Osteocyte (in vitro differentiated cells): ENCODE results near the gene KBTBD4. TPM values are rescaled to one million over a fixed set of nuclear protein-coding genes. Genes with fewer than 3 reads are reported as not detected.

Experiments
- DNase-seq: peaks from one replicate; pipeline ENCODE4 v3.0.0; 2021; ENCODE audit warnings: mixed read lengths; ENCODE audit not compliant: unreplicated experiment; ENCODE audit errors: extremely low spot score
- H3K27ac Mint-ChIP-seq: one replicate; pipeline ENCODE4 v1.8.0; 2021; ENCODE audit warnings: mild to moderate bottlenecking, mixed read lengths; ENCODE audit not compliant: unreplicated experiment
- H3K27me3 Mint-ChIP-seq: one replicate; pipeline ENCODE4 v1.8.0; 2021; ENCODE audit warnings: mixed read lengths; ENCODE audit not compliant: unreplicated experiment
- H3K36me3 Mint-ChIP-seq: one replicate; pipeline ENCODE4 v1.8.0; 2021; ENCODE audit warnings: mixed read lengths; ENCODE audit not compliant: unreplicated experiment
- H3K4me1 Mint-ChIP-seq: one replicate; pipeline ENCODE4 v1.8.0; 2021; ENCODE audit warnings: mixed read lengths; ENCODE audit not compliant: unreplicated experiment
- H3K4me3 Mint-ChIP-seq: one replicate; pipeline ENCODE4 v1.8.0; 2021; ENCODE audit warnings: mild to moderate bottlenecking, moderate library complexity, mixed read lengths; ENCODE audit not compliant: unreplicated experiment
- H3K9me3 Mint-ChIP-seq: one replicate; pipeline ENCODE4 v1.8.0; 2021; ENCODE audit warnings: mixed read lengths; ENCODE audit not compliant: unreplicated experiment
- total RNA-seq: library from RNA; stranded (reverse); gene quantifications from 2 replicates; pipeline ENCODE4 v1.2.1, GENCODE V29; 2021
- TF ChIP-seq, protein P1 (sequence below): fragments of 200-600 bp; sonication (generic); IDR thresholded peaks from 2 replicates; pipeline ENCODE4 v1.5.0; 2021; ENCODE audit warnings: antibody characterized with exemption, mild to moderate bottlenecking, moderate library complexity

KBTBD4 gene
- total RNA-seq, 1 donor from 2014 or later: 19.7 TPM

DNA sequence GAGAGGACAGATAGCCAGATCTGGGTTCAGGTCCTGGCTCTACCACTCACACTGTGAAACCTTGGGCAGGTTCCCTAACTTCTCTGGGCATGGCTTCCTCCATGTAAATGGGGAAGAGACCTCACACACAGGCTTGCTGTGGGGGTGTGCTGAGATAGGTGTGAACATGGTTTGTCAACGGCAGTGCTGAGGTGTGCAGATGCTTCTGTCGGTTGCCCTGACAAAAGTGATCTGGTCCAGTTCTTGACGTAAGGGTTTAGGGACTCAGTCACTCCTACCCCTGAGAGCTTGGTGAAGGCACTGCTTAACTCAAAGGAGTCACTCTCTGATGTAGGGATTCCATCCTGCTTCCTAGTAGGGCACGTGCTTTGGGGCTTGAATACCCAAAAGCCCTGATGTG, 13.5 kb upstream of the KBTBD4 start:
- Mint-ChIP-seq H3K27ac (no peak overlapping the region), H3K4me3 (no peak overlapping the region), H3K9me3 (no peaks in the 10 kb centered on the region), H3K4me1 (peaks cover 9% of the 10 kb centered on the region), H3K36me3 (no peaks in the 10 kb centered on the region), H3K27me3 (peaks cover 26% of the 10 kb centered on the region)
- no peak for DNase-seq
- TF ChIP-seq, protein P1, sequence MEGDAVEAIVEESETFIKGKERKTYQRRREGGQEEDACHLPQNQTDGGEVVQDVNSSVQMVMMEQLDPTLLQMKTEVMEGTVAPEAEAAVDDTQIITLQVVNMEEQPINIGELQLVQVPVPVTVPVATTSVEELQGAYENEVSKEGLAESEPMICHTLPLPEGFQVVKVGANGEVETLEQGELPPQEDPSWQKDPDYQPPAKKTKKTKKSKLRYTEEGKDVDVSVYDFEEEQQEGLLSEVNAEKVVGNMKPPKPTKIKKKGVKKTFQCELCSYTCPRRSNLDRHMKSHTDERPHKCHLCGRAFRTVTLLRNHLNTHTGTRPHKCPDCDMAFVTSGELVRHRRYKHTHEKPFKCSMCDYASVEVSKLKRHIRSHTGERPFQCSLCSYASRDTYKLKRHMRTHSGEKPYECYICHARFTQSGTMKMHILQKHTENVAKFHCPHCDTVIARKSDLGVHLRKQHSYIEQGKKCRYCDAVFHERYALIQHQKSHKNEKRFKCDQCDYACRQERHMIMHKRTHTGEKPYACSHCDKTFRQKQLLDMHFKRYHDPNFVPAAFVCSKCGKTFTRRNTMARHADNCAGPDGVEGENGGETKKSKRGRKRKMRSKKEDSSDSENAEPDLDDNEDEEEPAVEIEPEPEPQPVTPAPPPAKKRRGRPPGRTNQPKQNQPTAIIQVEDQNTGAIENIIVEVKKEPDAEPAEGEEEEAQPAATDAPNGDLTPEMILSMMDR: no peak

DNA sequence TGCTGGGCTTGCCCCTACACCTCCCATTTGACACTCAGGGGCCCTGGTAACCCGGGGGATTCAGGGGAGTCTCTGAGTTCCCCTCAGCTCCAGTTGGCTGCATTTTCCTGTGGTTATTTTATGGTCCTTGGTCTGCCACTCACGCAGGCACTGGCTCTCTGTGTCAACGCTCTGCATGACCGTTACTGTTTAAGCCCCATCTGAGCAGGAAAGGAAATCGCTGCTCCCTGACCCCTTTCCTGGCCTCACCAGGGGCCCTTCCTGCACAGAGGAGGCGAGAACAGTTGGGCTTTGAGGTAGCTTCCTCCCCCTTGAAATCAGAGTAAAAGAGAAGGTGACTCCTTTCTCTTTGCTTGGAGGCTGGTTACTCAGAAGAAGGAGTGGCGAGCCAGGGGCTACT, 13.0 kb upstream of the KBTBD4 start:
- H3K4me1 Mint-ChIP-seq: peaks cover 9% of the 10 kb centered on the region
- H3K4me3 Mint-ChIP-seq: no peak overlapping the region
- no peaks in the 10 kb centered on the region for H3K9me3 Mint-ChIP-seq
- TF ChIP-seq, protein P1: no peak
- DNase-seq: no peak
- no peak overlapping the region for H3K27ac Mint-ChIP-seq
- H3K36me3 Mint-ChIP-seq: no peaks in the 10 kb centered on the region
- H3K27me3 Mint-ChIP-seq: peaks cover 26% of the 10 kb centered on the region

DNA sequence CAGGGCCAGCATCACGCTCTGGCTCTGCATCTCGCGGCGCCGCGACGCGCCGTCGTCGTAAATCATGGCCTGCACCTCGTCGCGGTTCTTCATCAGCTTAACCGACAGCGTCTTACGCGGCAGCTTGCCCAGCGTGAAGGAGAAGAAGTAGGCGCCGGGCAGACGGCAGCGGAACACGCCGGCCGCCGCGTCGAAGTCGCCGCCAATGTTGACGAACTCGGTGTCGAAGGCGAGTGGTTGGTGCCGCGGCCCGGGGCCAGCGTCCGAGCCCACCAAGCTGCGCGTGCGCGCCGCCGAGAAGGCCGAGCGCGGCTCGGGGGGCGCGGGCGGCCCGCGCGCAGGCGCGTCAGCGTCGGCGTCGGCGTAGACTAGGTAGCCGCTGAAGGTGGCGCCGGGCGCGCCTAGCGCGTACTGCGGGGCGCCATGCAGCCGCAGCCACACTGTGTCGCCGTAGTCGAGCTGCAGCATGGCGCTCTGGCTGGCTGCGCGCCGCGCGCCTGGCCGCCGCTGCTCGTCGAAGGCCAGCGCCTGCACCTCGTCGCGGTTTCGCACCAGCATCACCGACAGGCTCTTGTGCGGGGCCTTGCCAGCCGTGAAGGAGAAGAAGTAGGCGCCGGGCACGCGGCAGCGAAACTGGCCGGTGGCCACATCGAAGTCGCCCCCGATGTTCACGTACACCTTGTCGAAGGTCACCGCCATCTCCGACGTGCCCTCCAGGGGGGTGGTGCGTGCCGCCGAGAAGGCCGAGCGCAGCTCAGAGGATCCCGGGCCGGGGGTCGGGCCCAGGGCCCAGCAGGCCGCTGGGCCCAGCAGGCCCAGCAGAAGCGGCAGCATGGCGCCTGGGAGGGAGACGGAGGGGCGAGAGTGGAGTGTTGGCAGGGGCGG, 11.4 kb upstream of the KBTBD4 start:
- TF ChIP-seq, protein P1: no peak
- Mint-ChIP-seq H3K4me3 (no peak overlapping the region), H3K4me1 (peaks cover 9% of the 10 kb centered on the region), H3K36me3 (no peaks in the 10 kb centered on the region), H3K9me3 (no peaks in the 10 kb centered on the region), H3K27ac (no peak overlapping the region), H3K27me3 (peaks cover 19% of the 10 kb centered on the region)
- DNase-seq: no peak

DNA sequence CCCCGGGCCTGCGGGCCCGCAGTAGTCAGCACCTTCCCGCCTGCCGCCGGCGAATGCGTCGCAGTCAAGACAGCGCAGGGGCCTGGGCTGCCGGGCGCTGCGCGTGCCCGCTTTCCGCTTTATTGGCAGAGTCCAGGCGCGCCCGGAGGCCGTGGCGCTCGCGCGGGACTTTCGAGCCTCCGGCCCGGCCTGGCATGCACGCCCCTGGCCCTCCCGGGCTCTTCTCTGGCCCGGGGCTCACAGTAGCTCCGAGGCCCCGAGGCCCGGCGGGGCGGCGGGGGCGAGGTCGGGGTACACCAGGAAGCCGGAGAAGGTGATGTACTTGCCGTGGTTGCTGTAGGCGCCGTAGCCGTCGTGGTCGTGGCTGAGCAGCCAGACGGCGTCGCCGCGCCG, 10.8 kb upstream of the KBTBD4 start:
- peaks cover 7% of the 10 kb centered on the region for H3K4me1 Mint-ChIP-seq
- peaks cover 14% of the 10 kb centered on the region for H3K27me3 Mint-ChIP-seq
- H3K4me3 Mint-ChIP-seq: no peak overlapping the region
- TF ChIP-seq, protein P1: no peak
- DNase-seq: no peak
- H3K27ac Mint-ChIP-seq: no peak overlapping the region
- no peaks in the 10 kb centered on the region for H3K9me3 Mint-ChIP-seq
- H3K36me3 Mint-ChIP-seq: no peaks in the 10 kb centered on the region

DNA sequence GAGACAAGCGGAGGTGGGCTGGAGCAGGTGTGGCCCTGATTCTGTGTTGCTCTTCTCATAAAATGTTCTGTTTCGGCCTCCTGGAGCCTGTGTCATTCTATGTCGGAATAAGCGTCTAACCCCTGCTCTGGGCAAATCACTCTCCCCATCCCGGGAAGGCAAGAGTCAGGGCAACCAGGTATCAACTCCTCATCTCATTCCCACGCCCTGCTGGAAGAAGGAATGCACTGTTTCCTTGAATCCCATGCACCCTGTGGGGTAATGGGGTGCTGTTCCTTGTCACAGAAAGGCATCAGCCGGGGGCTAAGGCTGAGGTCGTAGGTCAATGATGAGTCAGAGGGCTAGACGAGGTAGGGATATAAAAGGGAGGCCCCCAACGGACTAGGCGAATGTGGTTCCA, 10.3 kb upstream of the KBTBD4 start:
- Mint-ChIP-seq H3K27me3 (peaks cover 10% of the 10 kb centered on the region), H3K36me3 (peaks cover 4% of the 10 kb centered on the region), H3K4me1 (peaks cover 4% of the 10 kb centered on the region), H3K4me3 (no peak overlapping the region), H3K9me3 (no peaks in the 10 kb centered on the region), H3K27ac (no peak overlapping the region)
- TF ChIP-seq, protein P1: no peak
- DNase-seq: no peak
